Measurements from ENCODE around the gene FOXP1.

FOXP1 gene

GRCh38 chr3:71450162-71450561 lies 133.4 kb downstream of the FOXP1 start:
- Histone ChIP-seq H3K27me3 (ENCODE audit: insufficient read depth, low read depth, severe bottlenecking) (no peaks in the 10 kb centered on the region), H3K9me3 (ENCODE audit: severe bottlenecking) (no peaks in the 10 kb centered on the region), H3K36me3 (no peaks in the 10 kb centered on the region), H3K4me3 (ENCODE audit: low read depth, low read length) (no peak overlapping the region), H3K27ac (no peak overlapping the region)
- DNase-seq = no peak
- TF ChIP-seq CTCF (IDR thresholded peaks at IDR 0.05; ENCODE audit: low read depth, low read length) = no peak

- H3K27ac ChIP-seq = no peak overlapping the region
- H3K9me3 ChIP-seq (ENCODE audit: severe bottlenecking) = no peaks in the 10 kb centered on the region
- no peaks in the 10 kb centered on the region for H3K36me3 ChIP-seq
- no peaks in the 10 kb centered on the region for H3K27me3 ChIP-seq (ENCODE audit: insufficient read depth, low read depth, severe bottlenecking)
- DNase-seq = no peak
- no peak for TF ChIP-seq CTCF (IDR thresholded peaks at IDR 0.05; ENCODE audit: low read depth, low read length)
- no peak overlapping the region for H3K4me3 ChIP-seq (ENCODE audit: low read depth, low read length)
Measured at GRCh38 chr3:71447803-71448202, 135.7 kb downstream of the FOXP1 start.

GRCh38 chr3:71447197-71447596 lies 136.3 kb downstream of the FOXP1 start:
- H3K36me3 ChIP-seq = no peaks in the 10 kb centered on the region
- H3K27ac ChIP-seq = no peak overlapping the region
- H3K9me3 ChIP-seq (ENCODE audit: severe bottlenecking) = no peaks in the 10 kb centered on the region
- H3K4me3 ChIP-seq (ENCODE audit: low read depth, low read length) = no peak overlapping the region
- no peak for TF ChIP-seq CTCF (IDR thresholded peaks at IDR 0.05; ENCODE audit: low read depth, low read length)
- H3K27me3 ChIP-seq (ENCODE audit: insufficient read depth, low read depth, severe bottlenecking) = no peaks in the 10 kb centered on the region
- DNase-seq = no peak

GRCh38 chr3:71446734-71447133 lies 136.8 kb downstream of the FOXP1 start:
- Histone ChIP-seq H3K27ac (no peak overlapping the region), H3K36me3 (no peaks in the 10 kb centered on the region), H3K4me3 (ENCODE audit: low read depth, low read length) (no peak overlapping the region), H3K9me3 (ENCODE audit: severe bottlenecking) (no peaks in the 10 kb centered on the region), H3K27me3 (ENCODE audit: insufficient read depth, low read depth, severe bottlenecking) (no peaks in the 10 kb centered on the region)
- DNase-seq = no peak
- no peak for TF ChIP-seq CTCF (IDR thresholded peaks at IDR 0.05; ENCODE audit: low read depth, low read length)

GRCh38 chr3:71446260-71446659 lies 137.3 kb downstream of the FOXP1 start:
- no peaks in the 10 kb centered on the region for H3K9me3 ChIP-seq (ENCODE audit: severe bottlenecking)
- H3K27me3 ChIP-seq (ENCODE audit: insufficient read depth, low read depth, severe bottlenecking) = no peaks in the 10 kb centered on the region
- H3K27ac ChIP-seq = no peak overlapping the region
- no peak overlapping the region for H3K4me3 ChIP-seq (ENCODE audit: low read depth, low read length)
- TF ChIP-seq CTCF (IDR thresholded peaks at IDR 0.05; ENCODE audit: low read depth, low read length) = no peak
- no peak for DNase-seq
- H3K36me3 ChIP-seq = no peaks in the 10 kb centered on the region

GRCh38 chr3:71444861-71445259 lies 138.7 kb downstream of the FOXP1 start:
- TF ChIP-seq CTCF (IDR thresholded peaks at IDR 0.05; ENCODE audit: low read depth, low read length) = no peak
- no peak overlapping the region for H3K4me3 ChIP-seq (ENCODE audit: low read depth, low read length)

More at GRCh38 chr3:71444861-71445259, 138.7 kb downstream of the FOXP1 start:
- Histone ChIP-seq H3K27ac (no peak overlapping the region), H3K27me3 (ENCODE audit: insufficient read depth, low read depth, severe bottlenecking) (no peaks in the 10 kb centered on the region), H3K36me3 (no peaks in the 10 kb centered on the region), H3K9me3 (ENCODE audit: severe bottlenecking) (no peaks in the 10 kb centered on the region)
- DNase-seq = no peak

All from WERI-Rb-1 (cell line).